Sigmoid colon (tissue), 4 donors: ENCODE data around the gene ARHGAP35.

Experiments used
- CTCF ChIP-seq, 4 experiments: fragments of 450-650 bp in 3 of 4; fragments of 200-600 bp in 1 of 4; IDR thresholded peaks; one replicate each; pipeline ENCODE4 v1.5.1; 2016 to 2019; ENCODE audit warnings: antibody characterized with exemption in 4 of 4, mild to moderate bottlenecking in 3 of 4, moderate library complexity in 2 of 4
- EP300 ChIP-seq, 4 donors: sonication (generic); formaldehyde crosslinking; IDR thresholded peaks; one replicate each; pipeline ENCODE4 v1.6.1; 2017; ENCODE audit warnings: antibody characterized with exemption in 4 of 4
- POLR2A ChIP-seq, 2 donors: fragments of 450-650 bp; IDR thresholded peaks; one replicate each; pipeline ENCODE4 v1.6.1; 2016; ENCODE audit warnings: antibody characterized with exemption in 2 of 2, mild to moderate bottlenecking in 2 of 2, moderate library complexity in 2 of 2
- POLR2AphosphoS5 ChIP-seq, 4 donors: sonication (generic); formaldehyde crosslinking; IDR thresholded peaks; one replicate each; pipeline ENCODE4 v1.6.1; 2017; ENCODE audit warnings: antibody characterized with exemption in 4 of 4

DNA sequence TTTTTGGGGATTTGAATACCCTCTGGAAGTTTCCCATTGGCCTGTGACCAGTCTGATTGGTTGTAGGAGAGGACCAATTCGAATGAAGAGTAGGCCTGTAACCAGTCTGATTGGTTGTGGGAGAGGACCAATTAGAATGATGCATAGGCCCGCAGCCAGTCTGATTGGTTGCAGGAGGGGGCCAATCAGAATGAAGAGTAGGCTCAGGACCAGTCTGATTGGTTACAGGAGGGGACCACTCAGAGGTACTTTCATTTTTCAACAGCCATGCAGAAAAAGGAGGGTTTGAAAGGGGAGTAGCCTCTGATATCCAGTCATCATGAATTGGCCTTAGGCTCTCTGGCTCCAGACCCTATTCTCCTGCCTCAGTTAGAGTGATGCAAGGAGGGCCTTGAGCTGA, 42.0 kb upstream of the ARHGAP35 start:
- TF ChIP-seq CTCF (IDR thresholded peaks at IDR 0.05): no peak
- no peak for TF ChIP-seq EP300 (IDR thresholded peaks at IDR 0.05)
- no peak for TF ChIP-seq POLR2AphosphoS5 (IDR thresholded peaks at IDR 0.05)
- no peak for TF ChIP-seq POLR2A (IDR thresholded peaks at IDR 0.05)
